H1 (cell line): ENCODE data around the gene ATF3. TPM values are rescaled to one million over a fixed set of nuclear protein-coding genes. Genes with fewer than 3 reads are reported as not detected.

Source experiments
- CTCF ChIA-PET: fragments of 300-600 bp; sonication (Branson Sonifier 250); formaldehyde crosslinking; loops from one replicate; lab custom pipeline; 2021; ENCODE audit not compliant: partially characterized antibody; lab: Charles Lee
- POLR2A ChIA-PET: fragments of 300-600 bp; sonication (Branson Sonifier 250); formaldehyde crosslinking; loops from one replicate; lab custom pipeline; 2021; ENCODE audit warnings: inconsistent platforms; ENCODE audit not compliant: partially characterized antibody; lab: Charles Lee
- DNase-seq, 2 experiments: peaks; one replicate each; pipeline versions ENCODE4 v3.0.0 to v3.0.0-alpha.2; 2010 to 2022; ENCODE audit warnings: low spot score in 2 of 2, low read depth in 1 of 2, mixed read lengths in 1 of 2
- FAIRE-seq: peaks from 2 replicates; lab custom pipeline; 2011; peaks lifted over from hg19 to GRCh38; lab: Jason Lieb, UNC
- H2AFZ ChIP-seq: 2 replicates; pipeline ENCODE4 v1.8.1; 2012; ENCODE audit warnings: low read length, inconsistent platforms
- H2AK5ac ChIP-seq: 2 replicates; pipeline ENCODE4 v1.6.1; 2013; ENCODE audit warnings: low read depth, low read length
- H2BK120ac ChIP-seq: replicated peaks from 2 replicates; pipeline ENCODE3; 2013; ENCODE audit warnings: low read depth, low read length, inconsistent platforms
- H2BK12ac ChIP-seq: 2 replicates; pipeline ENCODE4 v1.6.1; 2013; ENCODE audit warnings: low read depth, low read length
- H2BK15ac ChIP-seq: 2 replicates; pipeline ENCODE4 v1.6.1; 2013; ENCODE audit warnings: low read length
- H2BK20ac ChIP-seq: 2 replicates; pipeline ENCODE4 v1.6.1; 2013; ENCODE audit warnings: low read length
- H2BK5ac ChIP-seq: 2 replicates; pipeline ENCODE4 v1.6.1; 2013; ENCODE audit warnings: low read depth, low read length
- H3K14ac ChIP-seq: 2 replicates; pipeline ENCODE4 v1.6.1; 2013; ENCODE audit warnings: inconsistent platforms; ENCODE audit not compliant: insufficient read length
- H3K18ac ChIP-seq: 2 replicates; pipeline ENCODE4 v1.6.1; 2013; ENCODE audit warnings: low read length; ENCODE audit errors: extremely low read depth
- H3K23ac ChIP-seq: 2 replicates; pipeline ENCODE4 v1.6.1; 2013; ENCODE audit warnings: inconsistent platforms; ENCODE audit not compliant: insufficient read length
- H3K23me2 ChIP-seq: 2 replicates; pipeline ENCODE4 v1.6.1; 2013; ENCODE audit warnings: low read depth, low read length
- H3K27ac ChIP-seq: 2 replicates; pipeline ENCODE4 v1.6.1; 2011; ENCODE audit warnings: low read depth, low read length, inconsistent platforms
- H3K27me3 ChIP-seq, 4 experiments: replicated peaks in 1 of 4; 1 replicate in 1 of 4; 2 replicates in 3 of 4; pipeline versions ENCODE4 v1.6.1 to v1.8.1; 2011 to 2013; ENCODE audit warnings: low read length in 3 of 4, mild to moderate bottlenecking in 3 of 4, inconsistent platforms in 2 of 4, mixed read lengths in 2 of 4, moderate library complexity in 1 of 4; ENCODE audit not compliant: control insufficient read depth in 3 of 4, insufficient read depth in 3 of 4; ENCODE audit errors: extremely low read depth in 1 of 4
- H3K36me3 ChIP-seq, 4 experiments: 2 replicates each; pipeline versions ENCODE4 v1.6.1 to v1.8.1; 2011 to 2013; ENCODE audit warnings: mild to moderate bottlenecking in 4 of 4, low read length in 3 of 4, moderate library complexity in 2 of 4, control low read depth in 1 of 4, inconsistent platforms in 1 of 4; ENCODE audit not compliant: insufficient read depth in 4 of 4, control insufficient read depth in 2 of 4
- H3K4ac ChIP-seq: replicated peaks from 2 replicates; pipeline ENCODE3; 2013; ENCODE audit warnings: low read length, low read depth, mixed read lengths, inconsistent platforms; ENCODE audit not compliant: insufficient read length
- H3K4me1 ChIP-seq, 4 experiments: replicated peaks in 1 of 4; 1 replicate in 1 of 4; 2 replicates in 3 of 4; pipeline versions ENCODE4 v1.6.1 to v1.8.1; 2011 to 2013; ENCODE audit warnings: low read length in 3 of 4, inconsistent platforms in 2 of 4, mixed read lengths in 1 of 4; ENCODE audit not compliant: insufficient read depth in 4 of 4, control insufficient read depth in 3 of 4
- H3K4me2 ChIP-seq, 2 experiments: 2 replicates each; pipeline versions ENCODE4 v1.6.1 to v1.8.1; 2011 to 2013; ENCODE audit warnings: low read depth in 2 of 2, low read length in 2 of 2, control low read depth in 1 of 2, inconsistent platforms in 1 of 2, mild to moderate bottlenecking in 1 of 2; ENCODE audit not compliant: insufficient read depth in 1 of 2
- H3K4me3 ChIP-seq, 4 experiments: fragments of 200-600, 300-600 bp in 1 of 4; sonication (generic), shearing (Covaris generic), sonication (Bioruptor Twin) in 1 of 4; 2 replicates each; pipeline versions ENCODE4 v1.5.1 to v1.8.1; 2011 to 2016; ENCODE audit warnings: low read length in 4 of 4, low read depth in 3 of 4, control low read depth in 2 of 4, inconsistent platforms in 2 of 4, mild to moderate bottlenecking in 2 of 4, mixed read lengths in 1 of 4, moderate library complexity in 1 of 4; ENCODE audit not compliant: insufficient read depth in 2 of 4; ENCODE audit errors: extremely low read depth in 1 of 4
- H3K56ac ChIP-seq: replicated peaks from 2 replicates; pipeline ENCODE3; 2013; ENCODE audit warnings: low read depth, mild to moderate bottlenecking, mixed read lengths, low read length, inconsistent platforms; ENCODE audit not compliant: insufficient read length
- H3K79me1 ChIP-seq: 2 replicates; pipeline ENCODE4 v1.6.1; 2013; ENCODE audit warnings: low read depth, low read length, control low read depth
- H3K79me2 ChIP-seq, 2 experiments: 2 replicates each; pipeline versions ENCODE4 v1.6.1 to v1.8.1; 2012 to 2013; ENCODE audit warnings: low read length in 2 of 2, mild to moderate bottlenecking in 2 of 2, inconsistent platforms in 1 of 2; ENCODE audit not compliant: insufficient read depth in 2 of 2, control insufficient read depth in 1 of 2
- H3K9ac ChIP-seq, 4 experiments: replicated peaks in 1 of 4; 1 replicate in 1 of 4; 2 replicates in 3 of 4; pipeline versions ENCODE4 v1.6.1 to v1.8.1; 2011 to 2013; ENCODE audit warnings: low read depth in 3 of 4, low read length in 3 of 4, control low read depth in 2 of 4, mild to moderate bottlenecking in 2 of 4, moderate library complexity in 2 of 4, inconsistent platforms in 1 of 4; ENCODE audit errors: extremely low read depth in 1 of 4
- H3K9me3 ChIP-seq, 2 experiments: 2 replicates each; pipeline versions ENCODE4 v1.6.1 to v1.8.1; 2012 to 2013; ENCODE audit warnings: mild to moderate bottlenecking in 2 of 2, moderate library complexity in 2 of 2, control low read depth in 1 of 2, inconsistent platforms in 1 of 2, low read depth in 1 of 2, low read length in 1 of 2, mixed read lengths in 1 of 2; ENCODE audit not compliant: insufficient read depth in 2 of 2
- H4K20me1 ChIP-seq, 2 experiments: replicated peaks in 1 of 2; 2 replicates each; pipeline versions ENCODE3 to v1.8.1; 2011 to 2013; ENCODE audit warnings: inconsistent platforms in 2 of 2, low read length in 2 of 2, mild to moderate bottlenecking in 1 of 2; ENCODE audit not compliant: insufficient read depth in 2 of 2, control insufficient read depth in 1 of 2
- H4K5ac ChIP-seq: 2 replicates; pipeline ENCODE4 v1.6.1; 2013; ENCODE audit warnings: low read length, low read depth, mixed read lengths, inconsistent platforms; ENCODE audit not compliant: insufficient read length
- H4K8ac ChIP-seq: 2 replicates; pipeline ENCODE4 v1.8.0; 2013; ENCODE audit warnings: mild to moderate bottlenecking, moderate library complexity, low read length, inconsistent platforms; ENCODE audit not compliant: insufficient read depth; ENCODE audit errors: extremely low read depth
- H4K91ac ChIP-seq: replicated peaks from 2 replicates; pipeline ENCODE3; 2013; ENCODE audit warnings: low read length, mixed read lengths, inconsistent platforms; ENCODE audit not compliant: insufficient read length
- BRCA1 ChIP-seq: IDR thresholded peaks from 2 replicates; pipeline ENCODE4 v1.6.1; 2012; ENCODE audit warnings: low read depth, low read length, improper control_type of control experiment
- CBX8 ChIP-seq: fragments of 300-800, 300-1000 bp; sonication (generic); IDR thresholded peaks from 2 replicates; pipeline ENCODE4 v1.7.1; 2016; ENCODE audit warnings: low read depth, low read length, borderline replicate concordance
- CTBP2 ChIP-seq: IDR thresholded peaks from 2 replicates; pipeline ENCODE4 v1.7.0; 2011; ENCODE audit warnings: borderline replicate concordance, mild to moderate bottlenecking, moderate library complexity, mixed read lengths, low read length; ENCODE audit not compliant: insufficient read depth, insufficient read length
- EZH2 ChIP-seq: fragments of 200-600 bp; sonication (generic); IDR thresholded peaks from 2 replicates; pipeline ENCODE4 v1.7.1; 2012; ENCODE audit warnings: low read depth, mild to moderate bottlenecking, moderate library complexity, low read length, inconsistent platforms; ENCODE audit not compliant: severe bottlenecking
- FOSL1 ChIP-seq: IDR thresholded peaks from 2 replicates; pipeline ENCODE4 v1.6.1; 2011; ENCODE audit warnings: mild to moderate bottlenecking, low read depth, low read length, moderate library complexity; ENCODE audit not compliant: insufficient read depth
- GABPA ChIP-seq: IDR thresholded peaks from 2 replicates; pipeline ENCODE4 v1.6.1; 2011; ENCODE audit warnings: mild to moderate bottlenecking, low read length, moderate library complexity, borderline replicate concordance; ENCODE audit not compliant: insufficient read depth
- KDM4A ChIP-seq: IDR thresholded peaks from one replicate; pipeline ENCODE4 v1.7.1; 2012; ENCODE audit warnings: low read depth, mild to moderate bottlenecking, moderate library complexity, low read length, inconsistent platforms; ENCODE audit not compliant: severe bottlenecking
- RBBP5 ChIP-seq: IDR thresholded peaks from 2 replicates; pipeline ENCODE4 v1.7.1; 2012; ENCODE audit warnings: low read depth, mild to moderate bottlenecking, inconsistent platforms, low read length, moderate library complexity, borderline replicate concordance
- WGBS, 2 experiments: shearing (Covaris generic) in 1 of 2; methylation state at CpG; one replicate each; pipeline versions ENCODE4 v1.1.6 to v1.1.7; 2013 to 2015; ENCODE audit warnings: low lambda C conversion rate in 2 of 2, mixed read lengths in 2 of 2, inconsistent platforms in 1 of 2, low coverage in 1 of 2, missing lambda C conversion rate in 1 of 2; ENCODE audit not compliant: insufficient replicate concordance in 2 of 2, insufficient coverage in 1 of 2, insufficient read length in 1 of 2; ENCODE audit errors: extremely low coverage in 1 of 2, missing lambda C conversion rate in 1 of 2; 5-methylcytosine and 5-hydroxymethylcytosine counted together
- polyA plus RNA-seq, 7 experiments: library from polyadenylated mRNA; depleted of rRNA in 3 of 7; stranded (reverse) in 5 of 7; unstranded in 2 of 7; fragments of >200 nt in 5 of 7; fragments of 200-250 nt in 2 of 7; gene quantifications; 1 replicate in 5 of 7; 2 replicates in 1 of 7; 4 replicates in 1 of 7; pipeline versions ENCODE4 v1.2.1 to v1.2.3, GENCODE V29; 2011 to 2013; ENCODE audit warnings: missing spikeins in 2 of 7, mixed read lengths in 2 of 7
- total RNA-seq: library from RNA; stranded (reverse); fragmentation: NEBNext Ultra II Directional; extraction: Animal tissue kit (Norgen Biotek cat#: 25700); gene quantifications from 2 replicates; pipeline ENCODE4 v1.2.1, GENCODE V29; 2021
- TF ChIP-seq, protein P1 (sequence below): IDR thresholded peaks from 2 replicates; pipeline ENCODE4 v1.6.1; 2011; ENCODE audit warnings: low read depth, mild to moderate bottlenecking, low read length; ENCODE audit not compliant: insufficient read depth

ATF3 gene
- total and polyA plus RNA-seq, 2 of the 8 experiments (the other 6 are each of a cell fraction or from before 2014, with no cell fraction given), result 12.2 to 27.7 TPM

DNA sequence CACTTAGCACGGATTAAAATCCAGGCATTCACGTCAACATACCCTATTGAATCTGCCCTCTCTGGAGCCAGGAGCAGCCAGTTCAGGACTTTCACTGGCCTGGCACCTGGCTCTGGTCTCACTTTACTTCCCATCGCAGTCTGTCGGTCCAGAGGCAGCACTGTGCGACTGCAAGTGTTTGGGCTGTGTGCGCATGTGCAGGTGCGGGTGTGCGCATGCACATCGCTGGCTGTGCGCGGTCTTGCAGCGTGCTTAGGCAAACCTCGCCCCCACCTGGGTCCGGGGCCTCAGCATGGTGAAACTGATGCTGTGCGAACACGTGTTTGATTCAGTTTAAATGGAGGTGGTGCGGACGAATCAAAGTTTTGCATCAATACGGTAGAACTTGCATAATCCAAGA is 38.0 kb downstream of the ATF3 start:
- CTCF ChIA-PET, result interaction anchor here (1.4 to 1.6 kb wide), 2 partner anchors 18 to 191 kb away, joined by 4 to 6 read pairs; no protein-coding TSS in a partner anchor
- POLR2A ChIA-PET, result no interaction called here
- H2BK20ac ChIP-seq, result no peak overlapping the region
- no peak overlapping the region for H2BK120ac ChIP-seq
- no peaks in the 10 kb centered on the region for H3K4me1 ChIP-seq
- WGBS, 2 experiments, result 93% methylated on average over 19 of the region's 19 CpGs; no CpG with 5 or more reads in 1 of the 2 experiments
- H3K79me1 ChIP-seq, result no peaks in the 10 kb centered on the region
- H3K9ac ChIP-seq, result no peak overlapping the region
- no peak overlapping the region for H3K4me3 ChIP-seq
- no peak overlapping the region for H4K8ac ChIP-seq
- FAIRE-seq (no peak), DNase-seq (no peak)
- no peaks in the 10 kb centered on the region for H3K9me3 ChIP-seq
- no peak overlapping the region for H2AFZ ChIP-seq
- H2BK15ac ChIP-seq, result no peak overlapping the region
- H3K56ac ChIP-seq, result no peak overlapping the region
- no peak overlapping the region for H3K23ac ChIP-seq
- H3K27ac ChIP-seq, result no peak overlapping the region
- H3K4ac ChIP-seq, result no peak overlapping the region
- H3K14ac ChIP-seq, result no peak overlapping the region
- H3K23me2 ChIP-seq, result no peaks in the 10 kb centered on the region
- no peak overlapping the region for H2BK5ac ChIP-seq
- H4K5ac ChIP-seq, result no peak overlapping the region
- H2BK12ac ChIP-seq, result no peak overlapping the region
- H4K20me1 ChIP-seq, result no peaks in the 10 kb centered on the region
- no peaks in the 10 kb centered on the region for H3K27me3 ChIP-seq
- TF ChIP-seq, protein P1, sequence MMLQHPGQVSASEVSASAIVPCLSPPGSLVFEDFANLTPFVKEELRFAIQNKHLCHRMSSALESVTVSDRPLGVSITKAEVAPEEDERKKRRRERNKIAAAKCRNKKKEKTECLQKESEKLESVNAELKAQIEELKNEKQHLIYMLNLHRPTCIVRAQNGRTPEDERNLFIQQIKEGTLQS, result no peak
- TF ChIP-seq RBBP5 (no peak), CTBP2 (no peak), GABPA (no peak), KDM4A (no peak), CBX8 (no peak), EZH2 (no peak), FOSL1 (no peak), BRCA1 (no peak)
- H3K18ac ChIP-seq, result no peak overlapping the region
- no peaks in the 10 kb centered on the region for H3K36me3 ChIP-seq
- no peak overlapping the region for H2AK5ac ChIP-seq
- H4K91ac ChIP-seq, result no peak overlapping the region
- H3K4me2 ChIP-seq, result no peak overlapping the region
- H3K79me2 ChIP-seq, result no peaks in the 10 kb centered on the region
